OCI-LY3 (cell line): Measurements from ENCODE around the gene SBK3.
A peak's percentile ranks its signal among the peaks of the same experiment; 100 is the strongest.

ENCODE experiments used
- H2AFZ ChIP-seq: fragments of 200-600, 300-600 bp; shearing (Covaris generic); 2 replicates; pipeline ENCODE4 v1.6.0; 2014; ENCODE audit warnings: antibody characterized with exemption, low read depth, low read length
- H3K27ac ChIP-seq: fragments of 200-600, 300-600 bp; sonication (generic); 2 replicates; pipeline ENCODE4 v1.5.1; 2014; ENCODE audit warnings: mild to moderate bottlenecking, low read length, moderate library complexity, mixed read lengths
- H3K27me3 ChIP-seq: fragments of 200-600, 300-600 bp; sonication (generic); 2 replicates; pipeline ENCODE4 v1.6.1; 2014; ENCODE audit warnings: low read depth, low read length, mixed read lengths
- H3K36me3 ChIP-seq: fragments of 200-600, 300-600 bp; sonication (generic); replicated peaks from 2 replicates; pipeline ENCODE3; 2014; ENCODE audit warnings: low read depth, low read length, mixed read lengths
- H3K4me1 ChIP-seq: fragments of 300-600, 200-600 bp; sonication (generic); 2 replicates; pipeline ENCODE4 v1.6.1; 2014; ENCODE audit warnings: low read length, mixed read lengths
- H3K4me2 ChIP-seq: fragments of 200-600, 300-600 bp; sonication (generic); 2 replicates; pipeline ENCODE4 v1.6.1; 2014; ENCODE audit warnings: low read length, mixed read lengths
- H3K4me3 ChIP-seq: fragments of 300-600, 200-600 bp; sonication (generic); 2 replicates; pipeline ENCODE4 v1.5.1; 2014; ENCODE audit warnings: antibody characterized with exemption, mild to moderate bottlenecking, low read length, moderate library complexity
- H3K79me2 ChIP-seq: fragments of 300-600, 200-600 bp; shearing (Covaris generic); 2 replicates; pipeline ENCODE4 v1.6.1; 2014; ENCODE audit warnings: mild to moderate bottlenecking, low read length, mixed read lengths
- H3K9ac ChIP-seq: fragments of 300-600, 200-600 bp; shearing (Covaris generic); 2 replicates; pipeline ENCODE4 v1.6.0; 2014; ENCODE audit warnings: mild to moderate bottlenecking, low read length, moderate library complexity
- H3K9me3 ChIP-seq: fragments of 200-600, 300-600 bp; shearing (Covaris generic); 2 replicates; pipeline ENCODE4 v1.6.1; 2014; ENCODE audit warnings: low read length, mixed read lengths; ENCODE audit not compliant: insufficient read depth
- H4K20me1 ChIP-seq: fragments of 200-600, 300-600 bp; sonication (generic); 2 replicates; pipeline ENCODE4 v1.6.1; 2016; ENCODE audit warnings: low read length, mixed read lengths; ENCODE audit not compliant: insufficient read depth
- CTCF ChIP-seq: fragments of 200-600, 300-600 bp; sonication (generic); IDR thresholded peaks from 2 replicates; pipeline ENCODE4 v1.5.1; 2014; ENCODE audit warnings: antibody characterized with exemption, low read length, low read depth
- EZH2phosphoT487 ChIP-seq: fragments of 200-600 bp; shearing (Covaris generic); IDR thresholded peaks from 2 replicates; pipeline ENCODE4 v1.6.1; 2018; ENCODE audit warnings: antibody characterized with exemption, mixed run types, low read depth

SBK3 gene

GRCh38 chr19:55552206-55552605 lies 6.9 kb upstream of the SBK3 start:
- no peak overlapping the region for H2AFZ ChIP-seq
- no peak overlapping the region for H3K4me3 ChIP-seq
- no peaks in the 10 kb centered on the region for H4K20me1 ChIP-seq
- H3K4me2 ChIP-seq, result no peak overlapping the region
- H3K79me2 ChIP-seq, result no peaks in the 10 kb centered on the region
- H3K27ac ChIP-seq, result no peak overlapping the region
- peaks cover 10% of the 10 kb centered on the region; the same call in 1 of the 2 replicates for H3K4me1 ChIP-seq
- TF ChIP-seq EZH2phosphoT487 (no peak), CTCF (no peak)
- no peaks in the 10 kb centered on the region for H3K9me3 ChIP-seq
- H3K36me3 ChIP-seq, result no peaks in the 10 kb centered on the region
- H3K9ac ChIP-seq, result no peak overlapping the region
- peaks cover 10% of the 10 kb centered on the region; the same call in 1 of the 2 replicates for H3K27me3 ChIP-seq

GRCh38 chr19:55550321-55550650 lies 4.9 kb upstream of the SBK3 start:
- H4K20me1 ChIP-seq, result no peaks in the 10 kb centered on the region
- peaks cover 10% of the 10 kb centered on the region; the same call in 1 of the 2 replicates for H3K4me1 ChIP-seq
- H3K36me3 ChIP-seq, result no peaks in the 10 kb centered on the region
- peak overlapping the region; percentile 85 for H2AFZ ChIP-seq
- TF ChIP-seq EZH2phosphoT487 (no peak), CTCF (no peak)
- peak overlapping the region; percentile 66 for H3K4me2 ChIP-seq
- H3K9ac ChIP-seq, result no peak overlapping the region
- H3K79me2 ChIP-seq, result no peaks in the 10 kb centered on the region
- H3K9me3 ChIP-seq, result no peaks in the 10 kb centered on the region
- no peak overlapping the region for H3K27ac ChIP-seq
- H3K4me3 ChIP-seq, result peak overlapping the region; percentile 71
- H3K27me3 ChIP-seq, result peaks cover 10% of the 10 kb centered on the region; the same call in 1 of the 2 replicates

- H3K36me3 ChIP-seq, result no peaks in the 10 kb centered on the region
- no peaks in the 10 kb centered on the region for H3K9me3 ChIP-seq
- H3K4me2 ChIP-seq, result peak overlapping the region; percentile 66
- no peaks in the 10 kb centered on the region for H3K79me2 ChIP-seq
- no peak overlapping the region for H3K27ac ChIP-seq
- TF ChIP-seq CTCF, result no peak
- TF ChIP-seq EZH2phosphoT487, result no peak
- peak overlapping the region; percentile 71 for H3K4me3 ChIP-seq
- H2AFZ ChIP-seq, result peak overlapping the region; percentile 85
- H3K27me3 ChIP-seq, result peaks cover 10% of the 10 kb centered on the region; the same call in 1 of the 2 replicates
- peaks cover 10% of the 10 kb centered on the region; the same call in 1 of the 2 replicates for H3K4me1 ChIP-seq
- H4K20me1 ChIP-seq, result no peaks in the 10 kb centered on the region
- peak overlapping the region; percentile 41 for H3K9ac ChIP-seq
These were observed 4.4 kb upstream of the SBK3 start for GRCh38 chr19:55549500-55550320.

- H2AFZ ChIP-seq, result no peak overlapping the region
- H3K36me3 ChIP-seq, result no peaks in the 10 kb centered on the region
- H3K9me3 ChIP-seq, result no peaks in the 10 kb centered on the region
- peaks cover 10% of the 10 kb centered on the region; the same call in 1 of the 2 replicates for H3K4me1 ChIP-seq
- no peak overlapping the region for H3K27ac ChIP-seq
- no peak for TF ChIP-seq CTCF
- no peak for TF ChIP-seq EZH2phosphoT487
- no peak overlapping the region for H3K4me3 ChIP-seq
- no peaks in the 10 kb centered on the region for H4K20me1 ChIP-seq
- no peaks in the 10 kb centered on the region for H3K79me2 ChIP-seq
- H3K9ac ChIP-seq, result no peak overlapping the region
- H3K27me3 ChIP-seq, result no peaks in the 10 kb centered on the region
- no peak overlapping the region for H3K4me2 ChIP-seq
These were observed 1.7 kb upstream of the SBK3 start for GRCh38 chr19:55546822-55547614.
